Naive B cell (primary cell): ENCODE data around the gene GFRA4. TPM values are rescaled to one million over a fixed set of nuclear protein-coding genes. Genes with fewer than 3 reads are reported as not detected.

Source experiments
- ATAC-seq, 2 donors: fragments of 150-1000 bp; cut with Tn5 transposase; 2 replicates each; pipeline ENCODE4 v1.10.0; 2021; ENCODE audit warnings: low read depth in 2 of 2, mild to moderate bottlenecking in 2 of 2, moderate library complexity in 2 of 2
- DNase-seq: peaks from one replicate; pipeline ENCODE4 v3.0.0; 2022
- H3K27ac Mint-ChIP-seq, 6 donors: one replicate each; pipeline ENCODE4 v1.8.0; 2020 to 2022; ENCODE audit warnings: mild to moderate bottlenecking in 6 of 6, mixed read lengths in 6 of 6, moderate library complexity in 5 of 6, inconsistent platforms in 2 of 6
- H3K27me3 Mint-ChIP-seq, 3 donors: one replicate each; pipeline ENCODE4 v1.8.0; 2021 to 2022; ENCODE audit warnings: mixed read lengths in 3 of 3, mild to moderate bottlenecking in 1 of 3
- H3K36me3 Mint-ChIP-seq, 2 donors: one replicate each; pipeline ENCODE4 v1.8.0; 2020 to 2022; ENCODE audit warnings: mixed read lengths in 2 of 2, inconsistent platforms in 1 of 2, mild to moderate bottlenecking in 1 of 2
- H3K4me1 Mint-ChIP-seq, 3 donors: one replicate each; pipeline ENCODE4 v1.8.0; 2020 to 2022; ENCODE audit warnings: mixed read lengths in 3 of 3, inconsistent platforms in 1 of 3, mild to moderate bottlenecking in 1 of 3, moderate library complexity in 1 of 3
- H3K4me3 Mint-ChIP-seq, 8 donors: one replicate each; pipeline ENCODE4 v1.8.0; 2020 to 2022; ENCODE audit warnings: mild to moderate bottlenecking in 8 of 8, mixed read lengths in 8 of 8, moderate library complexity in 8 of 8, inconsistent platforms in 2 of 8
- H3K9me3 Mint-ChIP-seq, 7 donors: one replicate each; pipeline ENCODE4 v1.8.0; 2020 to 2022; ENCODE audit warnings: mixed read lengths in 7 of 7, mild to moderate bottlenecking in 5 of 7, inconsistent platforms in 2 of 7, moderate library complexity in 1 of 7
- polyA plus RNA-seq, 6 donors: library from polyadenylated mRNA; unstranded; fragments of 300-500 nt; fragmentation: Illumina TruSeq; gene quantifications; one replicate each; pipeline ENCODE4 v1.2.3, GENCODE V29; 2021; ENCODE audit warnings: low read depth in 6 of 6

Gene GFRA4
- polyA plus RNA-seq, 6 donors from 2014 or later: not detected

DNA sequence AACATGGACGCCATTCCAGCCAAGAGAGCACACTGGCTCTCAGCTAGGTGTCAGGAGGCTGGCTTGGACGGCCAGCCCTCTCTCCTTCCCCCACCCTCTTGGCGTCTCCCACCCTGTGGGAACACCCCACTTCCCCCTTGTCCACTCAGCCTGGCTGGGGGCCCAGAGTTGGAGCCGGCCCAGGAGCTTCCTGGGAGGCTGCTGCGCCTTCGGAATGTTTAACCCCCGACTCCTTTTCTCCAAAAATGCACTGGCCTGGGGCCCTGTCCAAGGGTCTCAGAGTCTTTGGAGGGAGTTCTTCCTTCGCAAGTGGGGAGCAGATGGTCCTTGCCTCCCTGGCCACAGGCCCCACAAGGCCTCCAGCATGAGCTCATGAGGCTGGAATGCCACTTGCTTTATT is 14.5 kb upstream of the GFRA4 start:
- Mint-ChIP-seq H3K27me3 (peaks cover 32 to 80% (median 73%) of the 10 kb centered on the region in 3 donors), H3K9me3 (no peaks in the 10 kb centered on the region), H3K36me3 (no peaks in the 10 kb centered on the region), H3K4me3 (no peak overlapping the region), H3K27ac (no peak overlapping the region), H3K4me1 (peaks cover 10 to 16% (median 10%) of the 10 kb centered on the region in 3 donors)
- ATAC-seq: no peak
- DNase-seq: no peak

DNA sequence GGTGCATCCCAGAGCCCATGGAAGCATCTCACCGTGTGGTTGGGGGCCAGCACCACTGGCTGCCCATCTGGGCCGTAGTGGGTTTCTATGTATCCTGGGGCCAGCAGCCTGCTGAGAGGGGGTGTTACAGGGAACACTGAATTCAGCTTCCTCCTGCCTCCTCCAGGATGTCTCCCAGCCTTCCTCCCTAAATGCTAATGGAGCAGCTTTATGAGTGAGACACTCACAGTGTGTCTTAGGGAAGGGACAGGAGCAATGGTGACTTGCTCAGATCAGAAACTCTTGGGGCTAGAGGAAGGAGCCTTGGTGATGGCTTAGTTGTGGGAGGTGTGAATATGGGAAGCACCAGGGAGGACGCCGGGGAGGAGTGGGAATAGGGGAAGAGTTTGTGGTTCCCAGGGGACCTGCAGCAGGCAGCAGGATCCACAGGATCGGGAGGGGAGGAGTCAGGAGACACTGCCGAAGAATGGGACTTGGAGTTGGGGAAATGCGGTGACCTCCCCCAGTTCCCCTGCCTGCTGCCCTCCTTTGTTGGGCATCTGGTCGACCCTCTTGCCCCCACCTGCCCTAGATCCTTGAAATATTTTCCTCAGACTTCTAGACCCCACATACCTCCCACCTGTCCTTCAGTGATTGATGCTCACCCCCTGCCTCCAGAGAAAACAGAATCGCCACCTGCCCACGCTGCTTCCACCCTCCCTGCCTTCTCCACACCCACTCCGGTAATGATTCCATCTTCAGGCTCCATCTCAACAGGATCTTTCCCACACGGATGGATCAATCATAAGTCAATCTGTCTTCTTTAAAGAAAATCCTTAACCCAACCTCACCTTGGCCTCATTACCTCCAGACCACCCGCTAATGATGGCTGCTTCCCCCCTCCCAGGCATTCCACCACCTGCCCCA is 12.0 kb upstream of the GFRA4 start:
- DNase-seq (no peak), ATAC-seq (no peak)
- H3K4me3 Mint-ChIP-seq: peak overlapping the region in 1 of 8 donors; percentile 55
- H3K4me1 Mint-ChIP-seq: peaks cover 6 to 18% (median 11%) of the 10 kb centered on the region in 3 donors
- no peaks in the 10 kb centered on the region for H3K36me3 Mint-ChIP-seq
- peaks cover 0 to 2% (median 0%) of the 10 kb centered on the region in 7 donors for H3K9me3 Mint-ChIP-seq
- H3K27me3 Mint-ChIP-seq: peaks cover 27 to 83% (median 79%) of the 10 kb centered on the region in 3 donors
- peak overlapping the region in 1 of 6 donors; percentile 70 for H3K27ac Mint-ChIP-seq

DNA sequence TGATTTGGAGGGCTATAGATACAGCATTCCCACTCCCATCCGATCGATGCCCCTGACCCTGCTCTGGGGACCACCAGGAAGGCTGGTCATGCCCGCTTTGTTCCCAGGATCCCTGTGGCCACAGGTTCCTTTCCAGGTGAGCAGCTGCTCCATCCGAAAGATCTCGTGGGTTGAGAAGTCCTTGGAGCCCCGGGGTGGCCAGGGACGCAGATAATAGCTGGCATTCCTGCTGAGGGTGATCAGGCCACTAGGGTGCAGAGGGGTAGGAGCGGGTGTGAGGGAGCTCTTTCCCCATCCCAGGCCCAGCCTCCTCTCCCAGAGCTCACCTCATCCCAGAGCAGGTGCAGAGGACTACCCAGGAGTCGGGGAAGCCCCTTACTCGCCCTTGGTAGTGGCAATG is 11.2 kb upstream of the GFRA4 start:
- Mint-ChIP-seq H3K9me3 (peaks cover 0 to 2% (median 0%) of the 10 kb centered on the region in 7 donors), H3K4me1 (peaks cover 6 to 19% (median 11%) of the 10 kb centered on the region in 3 donors), H3K4me3 (peak overlapping the region in 1 of 8 donors; percentile 74), H3K27me3 (peaks cover 23 to 81% (median 79%) of the 10 kb centered on the region in 3 donors), H3K36me3 (no peaks in the 10 kb centered on the region), H3K27ac (no peak overlapping the region)
- no peak for DNase-seq
- no peak for ATAC-seq

DNA sequence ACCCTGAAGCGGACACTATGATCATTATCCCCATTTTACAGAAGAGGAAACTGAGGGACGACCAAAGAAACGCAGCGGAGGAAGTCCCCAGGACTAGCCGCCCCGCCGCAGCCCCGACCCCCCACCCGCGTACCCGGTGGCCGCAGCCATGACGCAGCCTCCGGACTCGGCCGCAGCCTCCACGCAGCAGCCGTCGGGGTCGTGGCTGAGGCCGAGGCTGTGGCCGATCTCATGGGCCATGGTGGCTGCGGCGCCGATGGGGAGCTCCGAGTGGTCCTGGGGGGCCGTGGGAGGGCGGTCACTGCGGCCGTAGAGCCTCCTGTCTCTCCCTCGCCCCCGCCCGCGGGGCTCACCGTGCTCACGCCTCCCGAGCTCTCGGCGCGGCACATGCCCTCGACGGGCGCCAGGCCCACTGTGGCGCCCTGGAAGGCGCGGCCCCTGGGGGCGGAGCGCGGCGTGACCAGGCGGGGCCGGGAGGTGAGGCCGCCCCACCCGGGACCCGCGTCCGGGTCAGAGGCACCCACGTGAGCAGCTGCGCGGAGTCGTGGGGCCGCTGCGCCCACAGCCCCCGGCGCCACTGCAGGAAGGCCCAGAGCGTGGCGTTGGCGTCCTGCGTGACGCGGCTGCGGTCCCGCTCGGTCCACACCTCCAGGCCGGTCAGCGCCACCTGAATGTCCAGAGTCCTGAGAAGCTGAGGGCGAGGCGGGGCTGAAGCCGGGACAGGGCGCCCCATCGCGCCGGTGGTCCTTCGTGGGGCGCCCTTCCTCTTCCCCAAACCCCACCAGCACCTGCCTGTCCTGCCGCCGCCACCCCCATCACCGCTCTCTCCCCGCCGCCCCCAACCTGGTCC is 10.2 kb upstream of the GFRA4 start:
- Mint-ChIP-seq H3K27me3 (peaks cover 23 to 77% (median 71%) of the 10 kb centered on the region in 3 donors), H3K27ac (no peak overlapping the region), H3K9me3 (peaks cover 0 to 2% (median 0%) of the 10 kb centered on the region in 7 donors), H3K4me1 (peaks cover 6 to 19% (median 11%) of the 10 kb centered on the region in 3 donors), H3K4me3 (peak overlapping the region in 1 of 8 donors; percentile 16), H3K36me3 (no peaks in the 10 kb centered on the region)
- DNase-seq (no peak), ATAC-seq (no peak)

DNA sequence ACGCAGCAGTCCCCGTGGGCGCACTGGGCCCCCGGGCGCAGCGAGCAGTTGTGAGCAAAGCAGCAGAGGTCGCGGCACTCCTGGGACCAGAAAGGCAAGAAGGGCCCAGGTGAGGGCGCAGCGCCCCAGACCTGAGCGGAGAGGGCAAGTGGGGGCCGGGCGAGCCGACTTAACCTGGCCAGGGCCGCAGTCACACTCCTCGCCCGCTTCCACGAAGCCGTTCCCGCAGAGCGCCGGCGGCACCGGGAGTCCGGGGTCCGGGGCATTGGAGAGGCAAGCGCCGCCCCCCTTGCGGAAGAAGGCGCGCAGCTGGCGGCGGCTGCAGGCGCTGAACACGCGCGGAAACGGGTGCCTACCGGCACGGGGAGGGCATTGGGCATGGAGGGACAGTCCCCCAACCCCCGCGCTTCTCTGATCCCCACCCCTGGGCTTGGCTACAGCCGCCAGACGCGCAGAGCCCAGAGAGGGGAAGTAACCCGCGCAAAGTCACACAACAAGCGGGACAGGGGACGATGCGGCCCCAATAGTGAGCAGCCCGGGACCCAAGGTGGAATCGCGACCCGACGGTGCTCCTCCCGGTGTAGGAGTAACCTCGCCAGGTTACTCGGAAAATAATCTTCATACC is 9.5 kb upstream of the GFRA4 start:
- H3K27me3 Mint-ChIP-seq: peaks cover 23 to 80% (median 69%) of the 10 kb centered on the region in 3 donors
- ATAC-seq (peak in 1 of 2 donors; percentile 14), DNase-seq (no peak)
- peak overlapping the region in 1 of 8 donors; percentile 16 for H3K4me3 Mint-ChIP-seq
- no peak overlapping the region for H3K27ac Mint-ChIP-seq
- H3K9me3 Mint-ChIP-seq: peaks cover 0 to 2% (median 0%) of the 10 kb centered on the region in 7 donors
- peaks cover 6 to 19% (median 11%) of the 10 kb centered on the region in 3 donors for H3K4me1 Mint-ChIP-seq
- no peaks in the 10 kb centered on the region for H3K36me3 Mint-ChIP-seq

DNA sequence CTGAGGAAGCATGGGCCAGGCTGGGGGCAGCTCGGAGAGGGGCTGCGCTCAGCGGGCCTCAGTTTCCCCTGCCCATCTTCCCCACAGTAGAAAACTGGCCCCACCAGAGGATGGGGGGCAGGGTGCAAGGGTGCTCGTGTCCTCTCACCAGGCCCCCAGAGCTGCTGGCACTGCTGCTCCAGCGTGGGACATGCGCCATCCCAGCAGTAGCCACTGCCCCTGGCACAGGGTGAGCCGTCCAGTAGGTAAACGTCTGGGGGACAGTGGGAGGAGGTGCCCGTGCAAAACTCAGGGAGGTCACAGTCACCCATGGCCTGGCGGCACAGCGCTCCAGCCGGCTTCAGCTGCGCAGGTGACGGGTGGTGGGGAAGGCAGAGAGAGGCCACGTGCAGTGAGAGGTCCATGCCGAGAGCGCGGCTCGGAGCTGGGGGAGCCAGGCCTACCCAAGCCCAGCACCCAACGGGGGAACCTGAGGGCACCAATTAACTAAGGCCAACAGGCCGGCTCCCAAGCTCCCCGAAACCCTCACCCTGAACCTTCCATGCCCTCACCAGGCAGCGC is 8.9 kb upstream of the GFRA4 start:
- DNase-seq: no peak
- Mint-ChIP-seq H3K4me3 (peak overlapping the region in 1 of 8 donors; percentile 29), H3K27ac (no peak overlapping the region), H3K4me1 (peaks cover 6 to 18% (median 11%) of the 10 kb centered on the region in 3 donors), H3K36me3 (no peaks in the 10 kb centered on the region), H3K27me3 (peaks cover 23 to 74% (median 73%) of the 10 kb centered on the region in 3 donors), H3K9me3 (peaks cover 0 to 2% (median 0%) of the 10 kb centered on the region in 7 donors)
- no peak for ATAC-seq

DNA sequence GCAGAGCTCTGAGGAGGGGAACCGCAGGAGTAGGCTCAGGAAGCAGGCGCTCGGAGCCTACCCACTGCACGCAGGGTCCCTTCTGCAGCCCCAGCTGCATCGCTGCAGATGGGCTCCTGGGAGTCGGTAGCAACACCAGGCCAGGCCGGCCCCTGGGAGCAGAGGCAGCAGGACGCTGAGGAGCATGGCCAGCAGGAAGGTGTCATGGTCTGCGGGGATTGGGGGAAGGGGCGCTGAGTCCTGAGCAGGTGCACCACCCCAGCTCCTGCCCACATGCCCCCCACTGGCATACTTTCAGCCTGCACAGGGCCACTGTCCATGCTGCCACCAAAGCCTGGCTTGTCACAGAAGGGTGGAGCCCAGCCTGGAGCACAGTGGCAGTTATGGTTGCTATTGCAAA is 7.7 kb upstream of the GFRA4 start:
- H3K27ac Mint-ChIP-seq: no peak overlapping the region
- H3K4me3 Mint-ChIP-seq: peak overlapping the region in 1 of 8 donors; percentile 5
- peaks cover 0 to 2% (median 0%) of the 10 kb centered on the region in 7 donors for H3K9me3 Mint-ChIP-seq
- H3K4me1 Mint-ChIP-seq: peaks cover under 1 to 11% (median 6%) of the 10 kb centered on the region in 3 donors
- ATAC-seq (no peak), DNase-seq (no peak)
- no peaks in the 10 kb centered on the region for H3K36me3 Mint-ChIP-seq
- H3K27me3 Mint-ChIP-seq: peaks cover 17 to 74% (median 64%) of the 10 kb centered on the region in 3 donors

DNA sequence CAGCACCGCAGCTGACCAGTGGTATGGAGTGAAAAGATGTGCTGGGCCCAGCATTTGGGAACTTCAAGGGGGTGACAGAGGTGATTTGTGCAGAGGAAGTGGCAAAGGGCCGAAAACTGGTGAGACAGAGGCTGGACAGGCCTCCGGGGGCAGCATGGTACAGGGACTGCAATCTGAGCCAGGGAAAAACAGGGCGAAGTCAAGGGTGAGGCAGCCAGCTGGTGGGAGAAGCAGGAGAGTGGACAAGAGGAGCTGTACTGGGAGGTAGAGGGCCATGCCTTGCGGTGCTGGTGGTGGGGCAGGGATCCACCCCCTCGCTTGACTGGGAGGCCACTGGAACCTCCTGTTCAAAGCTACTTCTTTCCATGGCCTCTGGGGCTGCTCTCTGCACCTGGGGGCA is 7.3 kb upstream of the GFRA4 start:
- DNase-seq: no peak
- Mint-ChIP-seq H3K4me3 (no peak overlapping the region), H3K36me3 (no peaks in the 10 kb centered on the region), H3K4me1 (peaks cover 2 to 11% (median 6%) of the 10 kb centered on the region in 3 donors), H3K27me3 (peaks cover 15 to 70% (median 60%) of the 10 kb centered on the region in 3 donors), H3K27ac (no peak overlapping the region), H3K9me3 (peaks cover 0 to 2% (median 0%) of the 10 kb centered on the region in 7 donors)
- no peak for ATAC-seq

DNA sequence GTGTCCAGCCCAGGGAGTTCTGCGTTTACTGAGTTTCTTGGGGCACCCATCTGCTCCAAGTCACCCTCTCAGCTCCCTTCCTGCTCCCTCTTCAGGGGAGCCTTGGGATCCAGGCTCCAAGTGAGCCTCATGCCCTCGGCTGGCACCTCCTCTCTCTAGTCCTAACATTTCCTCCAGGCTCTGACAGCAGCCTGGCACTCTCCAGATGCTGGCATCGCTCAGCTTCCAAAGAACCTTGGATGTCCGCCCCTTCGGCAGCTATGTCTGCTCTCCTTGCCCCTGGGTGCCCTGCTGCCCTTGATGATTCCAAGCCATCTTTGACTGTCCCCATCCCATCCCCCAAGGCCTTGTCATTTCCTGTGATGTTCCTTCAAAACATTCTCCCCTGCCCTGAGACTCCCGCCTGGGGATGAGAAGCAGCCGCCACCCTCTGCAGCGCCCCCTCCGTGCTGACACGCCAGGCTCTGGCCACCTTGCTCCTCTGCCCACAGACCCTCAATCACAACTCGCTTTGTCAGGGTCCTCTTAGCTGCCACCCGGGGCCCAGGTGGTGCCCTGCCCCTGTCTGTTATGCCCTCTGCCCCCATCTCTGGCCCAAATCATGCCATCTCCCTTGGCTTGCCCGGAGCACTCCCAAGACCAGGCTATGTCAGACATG is 6.6 kb upstream of the GFRA4 start:
- H3K4me1 Mint-ChIP-seq: peaks cover 2 to 12% (median 11%) of the 10 kb centered on the region in 3 donors
- no peak overlapping the region for H3K27ac Mint-ChIP-seq

DNA sequence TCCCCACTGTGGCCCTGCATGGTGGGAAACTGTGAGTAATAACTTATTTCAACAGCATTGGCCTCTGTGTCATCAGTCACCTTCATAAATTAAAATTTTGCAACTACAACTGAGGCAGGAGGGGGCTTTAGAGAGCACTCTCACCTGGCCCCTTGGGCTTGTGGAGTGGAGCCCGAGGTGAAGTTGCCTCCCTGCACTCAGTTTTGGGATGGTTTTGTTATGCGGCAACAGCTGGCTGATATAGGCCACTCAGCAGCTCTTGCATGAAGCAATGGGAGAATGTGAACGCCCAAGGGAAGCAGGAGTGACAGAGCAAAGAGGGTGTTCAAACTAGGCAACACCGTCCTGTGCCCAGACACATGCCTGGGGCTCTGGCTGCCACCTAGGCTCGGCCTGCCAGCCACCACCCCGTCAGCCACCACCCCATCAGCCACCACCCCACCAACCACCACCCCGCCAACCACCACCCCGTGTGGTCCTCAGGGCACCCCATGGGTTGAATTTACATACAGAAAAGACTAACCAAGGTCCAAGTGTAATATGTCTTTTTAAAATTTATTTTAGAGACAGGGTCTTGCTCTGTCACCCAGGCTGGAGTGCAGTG is 4.3 kb upstream of the GFRA4 start:
- Mint-ChIP-seq H3K4me1 (peaks cover 2 to 13% (median 7%) of the 10 kb centered on the region in 3 donors), H3K4me3 (no peak overlapping the region), H3K36me3 (no peaks in the 10 kb centered on the region), H3K27ac (peak overlapping the region in 1 of 6 donors; percentile 8), H3K9me3 (peaks cover 0 to 2% (median 0%) of the 10 kb centered on the region in 7 donors), H3K27me3 (peaks cover 8 to 57% (median 41%) of the 10 kb centered on the region in 3 donors)
- no peak for DNase-seq
- ATAC-seq: no peak

More for the DNA sequence above, 6.6 kb upstream of the GFRA4 start:
- no peak for ATAC-seq
- Mint-ChIP-seq H3K27me3 (peaks cover 8 to 63% (median 53%) of the 10 kb centered on the region in 3 donors), H3K4me3 (peak overlapping the region in 1 of 8 donors; percentile 43), H3K36me3 (no peaks in the 10 kb centered on the region), H3K9me3 (peaks cover 0 to 2% (median 0%) of the 10 kb centered on the region in 7 donors)
- no peak for DNase-seq

DNA sequence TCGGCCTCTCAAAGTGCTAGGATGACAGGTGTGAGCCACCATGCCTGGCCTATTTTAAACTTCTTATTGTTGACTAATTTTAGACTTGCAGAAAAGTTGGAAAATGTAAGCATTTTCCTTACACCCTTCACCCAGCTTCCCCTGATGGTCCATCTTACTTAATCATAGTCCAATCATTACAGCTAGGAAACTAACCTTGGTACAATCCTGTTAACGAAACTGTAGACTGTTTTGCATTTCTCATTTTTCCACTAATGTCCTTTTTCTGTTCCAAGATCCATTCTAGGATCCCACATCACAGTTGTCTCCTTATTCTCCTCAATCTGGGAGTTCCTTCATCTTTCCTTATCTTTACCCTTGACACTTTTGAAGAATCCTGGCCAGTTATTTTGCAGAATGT is 659 bp upstream of the GFRA4 start:
- Mint-ChIP-seq H3K27ac (no peak overlapping the region), H3K9me3 (peaks cover 0 to 2% (median 0%) of the 10 kb centered on the region in 7 donors), H3K36me3 (no peaks in the 10 kb centered on the region), H3K27me3 (peaks cover 9 to 52% (median 43%) of the 10 kb centered on the region in 3 donors), H3K4me1 (peaks cover 4 to 15% (median 10%) of the 10 kb centered on the region in 3 donors), H3K4me3 (no peak overlapping the region)
- ATAC-seq (no peak), DNase-seq (no peak)
